Measurements from ENCODE around the gene EHD4. TPM values are rescaled to one million over a fixed set of nuclear protein-coding genes. Genes with fewer than 3 reads are reported as not detected.

EHD4 gene
- total and polyA plus RNA-seq, 9 of the 15 experiments (the other 6 are each of a cell fraction or from before 2014, with no cell fraction given): 0.89 to 10.3 (median 6.4) TPM

DNA sequence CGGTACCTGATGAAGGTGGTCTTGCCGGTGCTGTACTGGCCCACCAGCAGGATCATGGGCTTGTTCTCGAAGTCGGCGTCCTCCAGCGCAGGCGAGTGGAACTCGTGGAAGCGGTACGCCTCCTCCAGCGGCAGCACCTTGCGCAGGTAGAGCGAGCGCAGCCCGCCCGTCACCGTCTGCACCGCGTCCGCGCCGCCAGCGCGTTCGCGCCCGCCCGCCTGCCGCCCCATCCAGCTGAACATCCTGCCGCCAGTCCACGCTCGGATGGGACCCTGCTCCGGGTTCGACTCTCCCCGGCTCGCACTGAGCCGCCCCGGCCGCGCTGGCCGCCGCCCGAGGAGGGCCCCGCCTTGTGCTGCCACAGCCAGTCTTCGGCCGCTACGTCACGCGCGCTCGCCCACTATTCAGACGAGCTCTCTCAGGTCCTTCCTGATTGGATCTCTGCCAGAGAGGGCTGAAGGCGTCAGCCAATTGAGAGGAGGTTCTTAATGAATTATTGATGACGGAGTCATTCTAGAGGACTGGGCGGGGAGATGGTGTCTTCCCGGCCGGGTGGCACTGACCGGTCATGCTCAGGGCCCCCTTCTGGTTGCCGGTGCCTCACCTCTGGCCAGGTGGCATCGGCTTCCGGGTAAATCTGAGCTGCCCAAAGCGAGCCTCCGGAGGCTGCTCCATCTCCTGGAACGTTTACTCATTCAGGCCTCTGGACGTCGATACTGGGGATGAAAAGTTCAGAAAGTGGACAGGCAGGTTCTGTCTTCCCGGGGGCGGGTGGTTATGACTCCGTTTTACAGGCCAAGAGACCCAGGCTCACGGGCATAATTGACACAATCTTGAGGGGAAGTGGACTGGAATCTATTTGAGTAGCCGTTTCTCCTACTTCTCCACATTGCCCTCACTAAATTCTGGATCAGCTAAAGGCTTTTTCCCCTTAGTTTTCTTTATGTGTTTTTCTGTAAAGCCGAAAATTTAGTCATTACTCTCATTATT lies at the start of gene EHD4 (continued):
- no peak for TF ChIP-seq HEY1 (CRISPR knock-in tag; IDR thresholded peaks at IDR 0.05; ENCODE audit: borderline replicate concordance)
- peak in 2 of 3 experiments; percentile 74 to 80 for TF ChIP-seq YY1 (IDR thresholded peaks at IDR 0.05; ENCODE audit: borderline replicate concordance in 1 of 3, control insufficient read depth in 1 of 3, extremely low read depth in 1 of 3, insufficient read depth in 3 of 3, insufficient read length in 1 of 3, insufficient replicate concordance in 2 of 3, low read depth in 1 of 3, low read length in 2 of 3)
- TF ChIP-seq, protein P1, sequence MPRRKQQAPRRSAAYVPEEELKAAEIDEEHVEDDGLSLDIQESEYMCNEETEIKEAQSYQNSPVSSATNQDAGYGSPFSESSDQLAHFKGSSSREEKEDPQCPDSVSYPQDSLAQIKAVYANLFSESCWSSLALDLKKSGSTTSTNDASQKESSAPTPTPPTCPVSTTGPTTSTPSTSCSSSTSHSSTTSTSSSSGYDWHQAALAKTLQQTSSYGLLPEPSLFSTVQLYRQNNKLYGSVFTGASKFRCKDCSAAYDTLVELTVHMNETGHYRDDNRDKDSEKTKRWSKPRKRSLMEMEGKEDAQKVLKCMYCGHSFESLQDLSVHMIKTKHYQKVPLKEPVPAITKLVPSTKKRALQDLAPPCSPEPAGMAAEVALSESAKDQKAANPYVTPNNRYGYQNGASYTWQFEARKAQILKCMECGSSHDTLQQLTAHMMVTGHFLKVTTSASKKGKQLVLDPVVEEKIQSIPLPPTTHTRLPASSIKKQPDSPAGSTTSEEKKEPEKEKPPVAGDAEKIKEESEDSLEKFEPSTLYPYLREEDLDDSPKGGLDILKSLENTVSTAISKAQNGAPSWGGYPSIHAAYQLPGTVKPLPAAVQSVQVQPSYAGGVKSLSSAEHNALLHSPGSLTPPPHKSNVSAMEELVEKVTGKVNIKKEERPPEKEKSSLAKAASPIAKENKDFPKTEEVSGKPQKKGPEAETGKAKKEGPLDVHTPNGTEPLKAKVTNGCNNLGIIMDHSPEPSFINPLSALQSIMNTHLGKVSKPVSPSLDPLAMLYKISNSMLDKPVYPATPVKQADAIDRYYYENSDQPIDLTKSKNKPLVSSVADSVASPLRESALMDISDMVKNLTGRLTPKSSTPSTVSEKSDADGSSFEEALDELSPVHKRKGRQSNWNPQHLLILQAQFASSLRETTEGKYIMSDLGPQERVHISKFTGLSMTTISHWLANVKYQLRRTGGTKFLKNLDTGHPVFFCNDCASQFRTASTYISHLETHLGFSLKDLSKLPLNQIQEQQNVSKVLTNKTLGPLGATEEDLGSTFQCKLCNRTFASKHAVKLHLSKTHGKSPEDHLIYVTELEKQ (CRISPR knock-in tag; IDR thresholded peaks at IDR 0.05): 0 out of 2 replicates have a peak, but pooled peaks have one; percentile 10
- TF ChIP-seq SRSF7 (optimal IDR thresholded peaks at IDR 0.05; ENCODE audit: low read depth, low read length): no peak
- TF ChIP-seq, protein P2, sequence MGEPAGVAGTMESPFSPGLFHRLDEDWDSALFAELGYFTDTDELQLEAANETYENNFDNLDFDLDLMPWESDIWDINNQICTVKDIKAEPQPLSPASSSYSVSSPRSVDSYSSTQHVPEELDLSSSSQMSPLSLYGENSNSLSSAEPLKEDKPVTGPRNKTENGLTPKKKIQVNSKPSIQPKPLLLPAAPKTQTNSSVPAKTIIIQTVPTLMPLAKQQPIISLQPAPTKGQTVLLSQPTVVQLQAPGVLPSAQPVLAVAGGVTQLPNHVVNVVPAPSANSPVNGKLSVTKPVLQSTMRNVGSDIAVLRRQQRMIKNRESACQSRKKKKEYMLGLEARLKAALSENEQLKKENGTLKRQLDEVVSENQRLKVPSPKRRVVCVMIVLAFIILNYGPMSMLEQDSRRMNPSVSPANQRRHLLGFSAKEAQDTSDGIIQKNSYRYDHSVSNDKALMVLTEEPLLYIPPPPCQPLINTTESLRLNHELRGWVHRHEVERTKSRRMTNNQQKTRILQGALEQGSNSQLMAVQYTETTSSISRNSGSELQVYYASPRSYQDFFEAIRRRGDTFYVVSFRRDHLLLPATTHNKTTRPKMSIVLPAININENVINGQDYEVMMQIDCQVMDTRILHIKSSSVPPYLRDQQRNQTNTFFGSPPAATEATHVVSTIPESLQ (CRISPR knock-in tag; IDR thresholded peaks at IDR 0.05): no peak
- peak; percentile 84 for TF ChIP-seq MYNN (IDR thresholded peaks at IDR 0.05)
- TF ChIP-seq MYNN (CRISPR knock-in tag; IDR thresholded peaks at IDR 0.05): no peak
- TF ChIP-seq KAT8 (IDR thresholded peaks at IDR 0.05; ENCODE audit: low read depth): no peak
- TF ChIP-seq LCOR (CRISPR knock-in tag; IDR thresholded peaks at IDR 0.05): no peak
- peak; percentile 22; the same call in 1 of the 2 replicates for TF ChIP-seq TEAD4 (IDR thresholded peaks at IDR 0.05; ENCODE audit: low read length)
- no peak for TF ChIP-seq TEAD4 (CRISPR knock-in tag; IDR thresholded peaks at IDR 0.05; ENCODE audit: borderline replicate concordance)
- no peak for TF ChIP-seq ZNF12 (CRISPR knock-in tag; IDR thresholded peaks at IDR 0.05)
- peak; percentile 42 for TF ChIP-seq RB1 (IDR thresholded peaks at IDR 0.05; ENCODE audit: low read depth)
- TF ChIP-seq CCNT2 (IDR thresholded peaks at IDR 0.05; ENCODE audit: borderline replicate concordance, extremely low read depth, insufficient read length, low read depth, low read length): peak; percentile 62
- no peak for TF ChIP-seq NEUROD1 (IDR thresholded peaks at IDR 0.05; ENCODE audit: borderline replicate concordance, low read depth, low read length, partially characterized antibody)
- TF ChIP-seq PHB2 (IDR thresholded peaks at IDR 0.05; ENCODE audit: low read depth): no peak
- no peak for TF ChIP-seq ZNF431 (CRISPR knock-in tag; IDR thresholded peaks at IDR 0.05)
- TF ChIP-seq, protein P3, sequence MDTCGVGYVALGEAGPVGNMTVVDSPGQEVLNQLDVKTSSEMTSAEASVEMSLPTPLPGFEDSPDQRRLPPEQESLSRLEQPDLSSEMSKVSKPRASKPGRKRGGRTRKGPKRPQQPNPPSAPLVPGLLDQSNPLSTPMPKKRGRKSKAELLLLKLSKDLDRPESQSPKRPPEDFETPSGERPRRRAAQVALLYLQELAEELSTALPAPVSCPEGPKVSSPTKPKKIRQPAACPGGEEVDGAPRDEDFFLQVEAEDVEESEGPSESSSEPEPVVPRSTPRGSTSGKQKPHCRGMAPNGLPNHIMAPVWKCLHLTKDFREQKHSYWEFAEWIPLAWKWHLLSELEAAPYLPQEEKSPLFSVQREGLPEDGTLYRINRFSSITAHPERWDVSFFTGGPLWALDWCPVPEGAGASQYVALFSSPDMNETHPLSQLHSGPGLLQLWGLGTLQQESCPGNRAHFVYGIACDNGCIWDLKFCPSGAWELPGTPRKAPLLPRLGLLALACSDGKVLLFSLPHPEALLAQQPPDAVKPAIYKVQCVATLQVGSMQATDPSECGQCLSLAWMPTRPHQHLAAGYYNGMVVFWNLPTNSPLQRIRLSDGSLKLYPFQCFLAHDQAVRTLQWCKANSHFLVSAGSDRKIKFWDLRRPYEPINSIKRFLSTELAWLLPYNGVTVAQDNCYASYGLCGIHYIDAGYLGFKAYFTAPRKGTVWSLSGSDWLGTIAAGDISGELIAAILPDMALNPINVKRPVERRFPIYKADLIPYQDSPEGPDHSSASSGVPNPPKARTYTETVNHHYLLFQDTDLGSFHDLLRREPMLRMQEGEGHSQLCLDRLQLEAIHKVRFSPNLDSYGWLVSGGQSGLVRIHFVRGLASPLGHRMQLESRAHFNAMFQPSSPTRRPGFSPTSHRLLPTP (IDR thresholded peaks at IDR 0.05; ENCODE audit: borderline replicate concordance, extremely low read depth, insufficient read length): no peak

All from K562 (cell line).